ENCODE measurements around the gene CNR2.
A peak's percentile ranks its signal among the peaks of the same experiment; 100 is the strongest.
"Not testable (repeated sequence)": the region's sequence is repeated elsewhere in the genome, so short reads cannot be mapped to it uniquely, and the experiment has no call there.

CNR2 gene

DNA sequence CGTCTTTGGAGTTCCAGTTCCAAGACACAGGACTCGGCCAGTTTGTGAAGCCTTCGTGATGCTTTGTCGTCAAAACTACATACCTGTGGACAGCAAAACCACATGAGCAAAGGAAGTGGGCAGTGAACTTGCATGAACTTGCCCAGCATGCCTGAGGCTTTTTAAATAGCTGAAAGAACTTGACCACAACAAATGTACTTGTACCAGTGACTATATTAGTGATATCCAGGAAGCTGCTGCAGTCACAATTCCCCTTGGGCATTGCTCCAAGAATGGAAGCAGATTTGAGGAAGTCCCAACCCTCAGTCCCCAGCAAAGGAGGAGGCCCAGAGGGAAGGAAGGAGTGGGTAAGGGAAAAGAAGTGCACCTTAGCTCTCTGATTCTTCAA, 47.6 kb downstream of the CNR2 start:
- no peaks in the 10 kb centered on the region for H3K27me3 ChIP-seq (ENCODE audit: control insufficient read depth, insufficient read depth, low read length)
- peaks cover 8% of the 10 kb centered on the region for H3K36me3 ChIP-seq (ENCODE audit: control insufficient read depth, insufficient read depth, low read length)
- peaks cover 3% of the 10 kb centered on the region for H3K4me1 ChIP-seq (ENCODE audit: control insufficient read depth, insufficient read depth, low read length)
- no peak overlapping the region for H3K27ac ChIP-seq (ENCODE audit: low read depth, low read length)
- no peak overlapping the region for H3K9ac ChIP-seq (ENCODE audit: low read length)
- H3K4me3 ChIP-seq (ENCODE audit: low read length), result no peak overlapping the region

DNA sequence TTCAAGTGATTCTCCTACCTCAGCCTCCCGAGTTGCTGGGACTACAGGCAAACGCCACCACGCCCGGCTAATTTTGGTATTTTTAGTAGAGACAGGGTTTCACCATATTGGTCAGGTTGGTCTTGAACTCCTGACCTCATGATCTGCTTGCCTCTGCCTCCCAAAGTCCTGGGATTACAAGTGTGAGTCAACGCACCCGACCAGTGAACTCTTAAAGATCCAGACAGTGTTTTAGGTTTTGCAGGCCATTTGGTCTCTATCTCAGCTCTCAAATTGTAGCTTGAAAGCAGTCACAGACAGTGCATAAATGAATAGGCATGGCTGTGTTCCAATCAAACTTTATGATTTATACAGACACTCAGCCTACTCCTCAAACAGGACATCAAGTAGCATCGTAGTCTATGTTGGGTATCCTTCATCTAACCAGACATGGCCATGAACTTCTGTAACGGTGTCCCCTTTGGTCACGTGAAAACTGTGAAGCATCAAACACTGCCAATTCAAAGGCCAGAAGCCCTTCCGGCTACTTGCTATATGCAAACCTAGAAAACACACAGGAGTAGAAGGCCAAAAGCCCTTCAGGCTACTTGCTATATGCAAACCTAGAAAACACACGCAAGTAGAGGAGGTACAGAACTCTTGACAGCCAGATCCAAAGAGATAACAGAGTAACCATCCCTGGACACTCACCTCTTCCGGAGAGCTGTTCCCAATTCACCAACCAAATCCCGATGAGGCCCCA, 48.2 kb downstream of the CNR2 start:
- peaks cover 3% of the 10 kb centered on the region for H3K4me1 ChIP-seq (ENCODE audit: control insufficient read depth, insufficient read depth, low read length)
- no peak overlapping the region for H3K9ac ChIP-seq (ENCODE audit: low read length)
- H3K27me3 ChIP-seq (ENCODE audit: control insufficient read depth, insufficient read depth, low read length), result no peaks in the 10 kb centered on the region
- H3K4me3 ChIP-seq (ENCODE audit: low read length), result no peak overlapping the region
- peaks cover 8% of the 10 kb centered on the region for H3K36me3 ChIP-seq (ENCODE audit: control insufficient read depth, insufficient read depth, low read length)
- no peak overlapping the region for H3K27ac ChIP-seq (ENCODE audit: low read depth, low read length)

DNA sequence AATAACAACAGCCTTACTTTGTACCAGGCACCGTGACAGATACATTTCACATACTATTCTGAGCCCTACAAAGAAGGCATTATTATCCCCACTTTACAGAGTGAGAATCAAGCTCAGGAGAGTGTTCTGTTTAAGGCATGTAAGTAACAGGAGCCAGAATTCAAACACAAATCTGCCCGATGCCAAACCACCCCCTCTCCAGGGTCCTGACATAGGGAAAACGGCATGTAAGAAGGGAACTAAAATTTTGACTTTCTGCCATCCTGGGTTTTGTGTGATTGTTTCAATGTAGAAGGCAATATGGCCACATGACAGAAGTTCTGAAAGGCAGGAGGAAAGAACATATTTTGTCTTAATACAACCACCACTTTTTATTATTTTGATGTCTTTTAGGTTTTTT, 50.5 kb downstream of the CNR2 start:
- Histone ChIP-seq H3K36me3 (ENCODE audit: control insufficient read depth, insufficient read depth, low read length) (peaks cover 11% of the 10 kb centered on the region), H3K27me3 (ENCODE audit: control insufficient read depth, insufficient read depth, low read length) (no peaks in the 10 kb centered on the region), H3K9ac (ENCODE audit: low read length) (no peak overlapping the region), H3K4me3 (ENCODE audit: low read length) (no peak overlapping the region), H3K4me1 (ENCODE audit: control insufficient read depth, insufficient read depth, low read length) (peaks cover 3% of the 10 kb centered on the region), H3K27ac (ENCODE audit: low read depth, low read length) (no peak overlapping the region)

DNA sequence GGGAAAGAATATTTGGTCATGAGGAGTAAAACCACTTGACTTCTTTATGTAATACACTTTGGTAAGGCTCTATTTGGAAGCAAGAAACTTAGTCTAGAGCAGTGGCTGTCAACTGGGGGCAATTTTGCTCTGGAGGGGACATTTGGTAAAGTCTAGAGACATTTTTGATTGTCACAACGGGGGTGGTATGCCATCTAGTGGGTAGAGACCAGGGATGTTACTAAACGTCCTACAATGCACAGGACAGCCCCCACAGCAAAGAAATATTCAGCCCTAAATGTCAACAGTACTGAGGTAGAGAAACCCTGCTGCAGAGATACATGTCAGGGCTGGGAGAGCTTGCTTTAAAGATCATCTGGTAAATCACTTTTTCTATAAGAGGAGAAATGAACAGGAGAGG, 58.6 kb downstream of the CNR2 start:
- no peaks in the 10 kb centered on the region for H3K4me1 ChIP-seq (ENCODE audit: control insufficient read depth, insufficient read depth, low read length)

DNA sequence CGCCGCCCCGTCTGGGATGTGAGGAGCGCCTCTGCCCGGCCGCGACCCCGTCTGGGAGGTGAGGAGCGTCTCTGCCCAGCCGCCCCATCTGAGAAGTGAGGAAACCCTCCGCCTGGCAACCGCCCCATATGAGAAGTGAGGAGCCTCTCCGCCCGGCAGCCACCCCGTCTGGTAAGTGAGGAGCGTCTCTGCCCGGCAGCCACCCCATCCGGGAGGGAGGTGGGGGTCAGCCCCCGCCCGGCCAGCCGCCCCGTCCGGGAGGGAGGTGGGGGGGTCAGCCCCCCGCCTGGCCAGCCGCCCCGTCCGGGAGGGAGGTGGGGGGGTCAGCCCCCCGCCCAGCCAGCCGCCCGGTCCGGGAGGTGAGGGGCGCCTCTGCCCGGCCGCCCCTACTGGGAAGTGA, 60.0 kb downstream of the CNR2 start:
- H3K4me3 ChIP-seq (ENCODE audit: low read length); H3K4me1 ChIP-seq (ENCODE audit: control insufficient read depth, insufficient read depth, low read length); H3K27ac ChIP-seq (ENCODE audit: low read depth, low read length); H3K9ac ChIP-seq (ENCODE audit: low read length); H3K27me3 ChIP-seq (ENCODE audit: control insufficient read depth, insufficient read depth, low read length): not testable (repeated sequence)
- peaks cover 11% of the 10 kb centered on the region for H3K36me3 ChIP-seq (ENCODE audit: control insufficient read depth, insufficient read depth, low read length)

More for the DNA sequence above, 58.6 kb downstream of the CNR2 start:
- no peak overlapping the region for H3K9ac ChIP-seq (ENCODE audit: low read length)
- no peaks in the 10 kb centered on the region for H3K27me3 ChIP-seq (ENCODE audit: control insufficient read depth, insufficient read depth, low read length)
- no peak overlapping the region for H3K4me3 ChIP-seq (ENCODE audit: low read length)
- H3K27ac ChIP-seq (ENCODE audit: low read depth, low read length), result no peak overlapping the region
- peaks cover 9% of the 10 kb centered on the region for H3K36me3 ChIP-seq (ENCODE audit: control insufficient read depth, insufficient read depth, low read length)

DNA sequence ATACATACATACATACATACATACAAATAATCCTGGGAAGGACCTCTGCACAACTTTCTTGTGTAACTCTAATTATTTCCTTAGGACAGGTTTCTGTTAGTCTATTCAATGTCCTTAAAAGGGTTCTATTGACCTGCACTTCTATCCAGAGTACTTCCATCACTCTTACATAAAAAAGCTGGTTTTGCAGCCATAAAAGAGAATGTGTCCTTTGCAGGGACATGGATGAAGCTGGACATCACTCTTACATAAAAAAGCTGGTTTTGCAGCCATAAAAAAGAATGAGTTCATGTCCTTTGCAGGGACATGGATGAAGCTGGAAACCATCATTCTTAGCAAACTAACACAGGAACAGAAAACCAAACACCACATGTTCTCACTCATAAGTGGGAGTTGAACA, 61.8 kb downstream of the CNR2 start:
- H3K27me3 ChIP-seq (ENCODE audit: control insufficient read depth, insufficient read depth, low read length); H3K4me3 ChIP-seq (ENCODE audit: low read length); H3K27ac ChIP-seq (ENCODE audit: low read depth, low read length); H3K9ac ChIP-seq (ENCODE audit: low read length); H3K4me1 ChIP-seq (ENCODE audit: control insufficient read depth, insufficient read depth, low read length): not testable (repeated sequence)
- H3K36me3 ChIP-seq (ENCODE audit: control insufficient read depth, insufficient read depth, low read length), result peaks cover 15% of the 10 kb centered on the region

DNA sequence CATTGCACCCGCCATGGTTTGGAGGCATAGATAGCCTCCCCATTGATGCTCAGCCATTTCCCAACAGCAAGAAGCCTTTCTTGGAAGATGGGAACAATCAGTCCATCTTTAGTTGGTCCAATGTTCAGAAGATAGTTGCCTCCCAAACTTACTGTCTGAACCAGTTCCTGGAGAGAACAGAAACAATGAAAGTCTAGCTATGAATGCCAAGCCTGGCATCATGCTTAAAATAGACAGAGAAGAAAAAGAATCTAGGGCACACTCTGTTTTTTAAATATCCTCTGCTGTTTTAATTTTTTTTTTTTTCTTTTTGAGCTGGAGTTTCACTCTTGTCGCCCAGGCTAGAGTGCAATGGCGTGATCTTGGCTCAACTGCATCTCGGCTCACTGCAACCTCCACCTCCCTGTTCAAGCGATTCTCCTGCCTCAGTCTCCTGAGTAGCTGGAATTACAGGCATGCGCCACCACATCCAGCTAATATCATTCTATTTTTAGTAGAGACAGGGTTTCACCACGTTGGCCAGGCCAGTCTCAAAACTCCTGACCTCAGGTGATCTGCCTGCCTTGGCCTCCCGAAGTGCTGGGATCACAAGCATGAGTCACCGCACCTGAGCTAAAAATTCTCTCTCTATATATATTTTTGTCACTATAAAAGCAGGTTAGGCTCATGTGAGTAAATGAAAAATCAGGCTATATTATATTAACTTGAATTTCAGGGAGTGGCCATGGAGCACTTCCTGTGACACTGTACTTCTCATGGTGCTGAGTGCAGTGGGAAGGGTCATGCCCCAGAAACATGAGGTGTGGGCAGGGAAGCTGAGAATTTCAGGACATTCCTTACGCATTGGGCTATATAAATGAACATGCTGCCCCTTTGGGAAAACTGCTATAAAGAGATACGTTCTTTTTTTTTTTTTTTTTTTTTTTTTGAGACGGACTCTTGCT, 64.2 kb downstream of the CNR2 start:
- Histone ChIP-seq H3K36me3 (ENCODE audit: control insufficient read depth, insufficient read depth, low read length) (peaks cover 20% of the 10 kb centered on the region), H3K4me1 (ENCODE audit: control insufficient read depth, insufficient read depth, low read length) (no peaks in the 10 kb centered on the region), H3K9ac (ENCODE audit: low read length) (no peak overlapping the region), H3K27ac (ENCODE audit: low read depth, low read length) (no peak overlapping the region), H3K4me3 (ENCODE audit: low read length) (no peak overlapping the region), H3K27me3 (ENCODE audit: control insufficient read depth, insufficient read depth, low read length) (no peaks in the 10 kb centered on the region)

DNA sequence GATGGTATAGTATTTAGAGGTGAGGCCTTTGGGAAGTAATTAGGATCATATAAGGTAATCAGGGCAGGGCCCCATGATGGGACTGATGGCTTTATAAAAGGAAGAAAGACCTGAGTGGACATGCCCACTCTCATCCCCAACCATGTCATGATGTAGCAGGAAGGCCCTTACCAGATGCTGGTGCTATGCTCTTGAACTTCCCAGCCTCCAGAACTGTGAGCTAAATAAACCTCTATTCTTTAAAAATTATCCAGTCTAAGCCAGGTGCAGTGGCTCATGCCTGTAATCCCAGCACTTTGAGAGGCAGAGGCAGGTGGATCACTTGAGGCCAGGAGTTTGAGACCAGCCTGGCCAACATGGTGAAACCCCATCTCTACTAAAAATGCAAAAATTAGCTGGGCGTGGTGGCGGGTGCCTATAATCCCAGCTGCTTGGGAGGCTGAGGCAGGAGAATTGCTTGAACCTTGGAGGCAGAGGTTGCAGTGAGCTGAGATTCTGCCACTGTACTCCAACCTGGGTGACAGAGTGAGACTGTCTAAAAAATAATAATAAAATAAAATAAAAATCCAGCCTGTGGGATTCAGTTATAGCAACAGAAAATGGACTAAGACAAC, 65.6 kb downstream of the CNR2 start:
- not testable (repeated sequence) for H3K27me3 ChIP-seq (ENCODE audit: control insufficient read depth, insufficient read depth, low read length); H3K9ac ChIP-seq (ENCODE audit: low read length); H3K4me1 ChIP-seq (ENCODE audit: control insufficient read depth, insufficient read depth, low read length); H3K27ac ChIP-seq (ENCODE audit: low read depth, low read length); H3K4me3 ChIP-seq (ENCODE audit: low read length)
- peaks cover 20% of the 10 kb centered on the region for H3K36me3 ChIP-seq (ENCODE audit: control insufficient read depth, insufficient read depth, low read length)

DNA sequence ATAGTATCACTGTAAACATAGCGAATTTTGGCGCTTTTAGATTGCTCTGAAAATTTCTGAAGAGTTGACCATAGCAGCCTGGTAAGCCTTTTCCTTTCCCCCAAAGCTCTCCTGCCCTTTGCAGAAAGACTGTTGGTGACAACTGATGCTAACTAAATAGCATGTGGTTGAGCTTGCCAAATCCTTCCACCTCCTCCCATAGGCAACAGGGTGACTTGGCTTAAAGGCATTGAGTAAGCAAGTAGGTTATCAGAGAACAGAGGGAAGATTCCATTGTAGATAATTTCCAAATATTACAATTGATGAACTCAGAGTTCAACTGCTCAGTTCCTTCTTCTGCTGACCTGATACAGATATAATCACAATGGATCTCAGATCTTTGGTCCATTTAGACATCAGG, 68.0 kb downstream of the CNR2 start:
- Histone ChIP-seq H3K9ac (ENCODE audit: low read length) (no peak overlapping the region), H3K4me1 (ENCODE audit: control insufficient read depth, insufficient read depth, low read length) (no peaks in the 10 kb centered on the region), H3K4me3 (ENCODE audit: low read length) (no peak overlapping the region), H3K27ac (ENCODE audit: low read depth, low read length) (no peak overlapping the region), H3K27me3 (ENCODE audit: control insufficient read depth, insufficient read depth, low read length) (no peaks in the 10 kb centered on the region), H3K36me3 (ENCODE audit: control insufficient read depth, insufficient read depth, low read length) (peaks cover 18% of the 10 kb centered on the region)

DNA sequence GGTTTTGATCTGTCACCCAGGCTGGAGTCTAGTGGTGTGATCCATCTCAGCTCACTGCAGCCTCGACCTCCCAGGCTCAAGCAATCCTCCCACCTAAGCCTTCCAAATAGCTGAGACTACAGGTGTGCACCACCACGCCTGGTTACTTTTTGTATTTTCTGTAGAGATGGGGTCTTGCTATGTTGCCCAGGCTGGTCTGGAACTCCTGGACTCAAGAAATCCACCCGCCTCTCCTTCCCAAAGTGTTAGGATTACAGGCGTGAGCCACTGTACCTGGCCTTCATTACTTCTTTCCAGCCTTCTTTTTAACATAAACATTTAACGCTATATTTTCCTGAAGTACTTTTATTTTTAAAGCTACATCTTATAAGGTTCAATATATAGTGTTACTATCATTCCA, 69.5 kb downstream of the CNR2 start:
- no peaks in the 10 kb centered on the region for H3K4me1 ChIP-seq (ENCODE audit: control insufficient read depth, insufficient read depth, low read length)
- no peak overlapping the region for H3K9ac ChIP-seq (ENCODE audit: low read length)
- H3K4me3 ChIP-seq (ENCODE audit: low read length), result no peak overlapping the region
- H3K36me3 ChIP-seq (ENCODE audit: control insufficient read depth, insufficient read depth, low read length), result peaks cover 18% of the 10 kb centered on the region
- H3K27ac ChIP-seq (ENCODE audit: low read depth, low read length), result no peak overlapping the region
- H3K27me3 ChIP-seq (ENCODE audit: control insufficient read depth, insufficient read depth, low read length), result no peaks in the 10 kb centered on the region

DNA sequence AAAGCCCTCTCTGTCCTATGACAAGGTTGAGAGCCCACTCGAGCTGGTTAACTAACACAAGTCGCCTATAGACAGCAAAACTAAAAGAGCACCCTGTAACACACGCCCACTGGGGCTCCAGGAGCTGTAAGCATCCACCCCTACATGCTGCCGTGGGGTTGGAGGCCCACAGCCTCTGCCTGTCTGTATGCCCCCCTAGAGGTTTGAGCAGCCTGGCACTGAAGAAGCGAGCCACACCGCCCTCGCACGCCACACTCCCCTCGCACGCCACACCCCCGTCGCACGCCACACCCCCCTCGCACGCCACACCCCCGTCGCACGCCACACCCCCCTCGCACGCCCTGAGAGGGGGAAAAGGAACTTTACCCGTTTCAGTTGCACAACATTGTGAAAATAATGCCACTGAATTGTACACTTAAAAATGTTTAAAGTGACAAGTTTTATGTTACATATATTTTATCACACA, 74.7 kb downstream of the CNR2 start:
- H3K27me3 ChIP-seq (ENCODE audit: control insufficient read depth, insufficient read depth, low read length), result no peaks in the 10 kb centered on the region
- H3K4me1 ChIP-seq (ENCODE audit: control insufficient read depth, insufficient read depth, low read length), result no peaks in the 10 kb centered on the region
- H3K4me3 ChIP-seq (ENCODE audit: low read length), result peak overlapping the region; percentile 65
- no peaks in the 10 kb centered on the region for H3K36me3 ChIP-seq (ENCODE audit: control insufficient read depth, insufficient read depth, low read length)
- H3K27ac ChIP-seq (ENCODE audit: low read depth, low read length), result no peak overlapping the region
- no peak overlapping the region for H3K9ac ChIP-seq (ENCODE audit: low read length)

DNA sequence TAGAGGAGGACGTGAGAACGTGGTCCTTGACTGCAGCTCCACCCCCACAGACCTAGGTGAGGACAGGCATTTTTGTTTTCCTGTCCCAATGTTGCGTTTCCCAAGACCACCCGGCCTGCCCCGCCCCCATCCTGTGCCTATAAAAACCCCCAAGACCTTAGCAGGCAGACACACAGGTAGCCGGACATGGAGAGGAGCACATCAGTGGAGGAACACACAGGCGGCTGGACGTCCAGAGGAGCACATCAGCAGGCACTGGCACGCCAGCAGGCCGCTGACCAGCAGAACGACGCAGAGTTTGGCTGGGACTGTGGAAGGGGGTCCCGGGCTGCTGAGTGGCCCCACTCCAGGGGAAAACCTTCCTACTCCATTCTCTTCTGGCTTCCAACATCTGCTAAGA, 75.3 kb downstream of the CNR2 start:
- Histone ChIP-seq H3K4me3 (ENCODE audit: low read length) (peak overlapping the region; percentile 65), H3K27me3 (ENCODE audit: control insufficient read depth, insufficient read depth, low read length) (no peaks in the 10 kb centered on the region), H3K4me1 (ENCODE audit: control insufficient read depth, insufficient read depth, low read length) (no peaks in the 10 kb centered on the region), H3K27ac (ENCODE audit: low read depth, low read length) (no peak overlapping the region), H3K9ac (ENCODE audit: low read length) (no peak overlapping the region), H3K36me3 (ENCODE audit: control insufficient read depth, insufficient read depth, low read length) (no peaks in the 10 kb centered on the region)
